Measurements from ENCODE around the gene RTEL1. TPM values are rescaled to one million over a fixed set of nuclear protein-coding genes. Genes with fewer than 3 reads are reported as not detected.

Gene RTEL1
- total RNA-seq, 1 donor from 2014 or later = 20.4 TPM

DNA sequence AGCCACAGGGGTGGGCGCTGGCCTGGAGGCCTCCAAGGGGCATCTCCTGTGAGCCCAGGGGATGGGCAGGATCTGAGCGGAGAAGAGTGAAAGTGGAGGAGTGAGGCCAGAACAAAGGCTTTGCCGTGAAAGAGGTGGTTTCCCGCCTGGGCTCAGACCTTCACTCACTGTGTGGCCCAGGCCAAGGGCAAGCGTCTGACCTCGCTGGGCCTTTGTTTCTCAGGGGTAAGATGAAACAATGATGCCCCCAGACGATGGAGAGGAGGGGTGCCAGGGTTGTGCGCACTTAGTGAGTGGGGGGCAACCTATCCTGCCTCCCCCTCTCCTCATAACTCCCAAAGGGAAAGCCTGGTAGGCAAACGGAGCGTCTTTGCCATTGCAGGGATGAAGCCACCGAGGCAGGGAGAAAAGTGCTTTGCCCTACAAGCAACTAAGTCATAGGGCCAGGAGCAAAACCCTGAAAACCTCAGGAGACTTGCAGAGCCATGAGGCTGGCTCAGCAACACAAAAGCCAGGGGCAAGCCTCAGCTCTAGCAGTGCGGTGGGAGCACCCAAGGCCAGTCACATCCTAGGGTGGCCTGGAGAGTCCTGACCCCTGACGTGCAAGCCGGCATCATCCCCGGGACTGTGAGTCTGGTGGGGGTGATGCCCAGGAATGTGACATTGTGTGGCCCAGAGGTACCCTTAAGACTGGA, 4.0 kb upstream of the RTEL1 start:
- TF ChIP-seq, protein P1, sequence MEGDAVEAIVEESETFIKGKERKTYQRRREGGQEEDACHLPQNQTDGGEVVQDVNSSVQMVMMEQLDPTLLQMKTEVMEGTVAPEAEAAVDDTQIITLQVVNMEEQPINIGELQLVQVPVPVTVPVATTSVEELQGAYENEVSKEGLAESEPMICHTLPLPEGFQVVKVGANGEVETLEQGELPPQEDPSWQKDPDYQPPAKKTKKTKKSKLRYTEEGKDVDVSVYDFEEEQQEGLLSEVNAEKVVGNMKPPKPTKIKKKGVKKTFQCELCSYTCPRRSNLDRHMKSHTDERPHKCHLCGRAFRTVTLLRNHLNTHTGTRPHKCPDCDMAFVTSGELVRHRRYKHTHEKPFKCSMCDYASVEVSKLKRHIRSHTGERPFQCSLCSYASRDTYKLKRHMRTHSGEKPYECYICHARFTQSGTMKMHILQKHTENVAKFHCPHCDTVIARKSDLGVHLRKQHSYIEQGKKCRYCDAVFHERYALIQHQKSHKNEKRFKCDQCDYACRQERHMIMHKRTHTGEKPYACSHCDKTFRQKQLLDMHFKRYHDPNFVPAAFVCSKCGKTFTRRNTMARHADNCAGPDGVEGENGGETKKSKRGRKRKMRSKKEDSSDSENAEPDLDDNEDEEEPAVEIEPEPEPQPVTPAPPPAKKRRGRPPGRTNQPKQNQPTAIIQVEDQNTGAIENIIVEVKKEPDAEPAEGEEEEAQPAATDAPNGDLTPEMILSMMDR (IDR thresholded peaks at IDR 0.05) = no peak
- Mint-ChIP-seq H3K4me3 (ENCODE audit: unreplicated experiment) (peak overlapping the region; percentile 22), H3K27me3 (ENCODE audit: low read depth) (no peaks in the 10 kb centered on the region), H3K9me3 (ENCODE audit: low read depth) (no peaks in the 10 kb centered on the region), H3K27ac (ENCODE audit: unreplicated experiment) (no peak overlapping the region), H3K36me3 (ENCODE audit: low read depth) (no peaks in the 10 kb centered on the region), H3K4me1 (ENCODE audit: low read depth) (peaks cover 16% of the 10 kb centered on the region)
- no peak for DNase-seq (ENCODE audit: low spot score)

DNA sequence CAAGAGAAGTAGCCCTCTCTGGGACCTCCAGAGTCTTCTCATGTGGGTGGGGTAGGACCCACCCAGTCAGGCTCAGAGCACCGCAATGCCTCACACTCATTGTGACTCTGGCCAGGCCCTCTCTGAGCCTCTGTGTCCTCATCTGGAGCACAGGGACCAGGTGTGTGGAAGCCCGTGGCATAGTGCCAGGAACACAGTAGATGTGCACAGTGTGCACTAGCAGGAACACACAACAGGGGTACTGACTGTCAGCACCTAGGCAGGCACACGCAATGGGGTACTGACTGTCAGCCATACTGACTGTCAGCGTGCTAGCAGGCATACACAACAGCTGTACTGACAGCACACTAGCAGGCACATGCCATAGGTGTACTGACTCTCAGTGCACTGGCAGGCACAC, 2.9 kb upstream of the RTEL1 start:
- H3K4me3 Mint-ChIP-seq (ENCODE audit: unreplicated experiment) = no peak overlapping the region
- H3K36me3 Mint-ChIP-seq (ENCODE audit: low read depth) = no peaks in the 10 kb centered on the region
- no peaks in the 10 kb centered on the region for H3K9me3 Mint-ChIP-seq (ENCODE audit: low read depth)
- H3K4me1 Mint-ChIP-seq (ENCODE audit: low read depth) = peaks cover 24% of the 10 kb centered on the region
- TF ChIP-seq, protein P1 (IDR thresholded peaks at IDR 0.05) = no peak
- no peak for DNase-seq (ENCODE audit: low spot score)
- H3K27me3 Mint-ChIP-seq (ENCODE audit: low read depth) = no peaks in the 10 kb centered on the region
- H3K27ac Mint-ChIP-seq (ENCODE audit: unreplicated experiment) = no peak overlapping the region

DNA sequence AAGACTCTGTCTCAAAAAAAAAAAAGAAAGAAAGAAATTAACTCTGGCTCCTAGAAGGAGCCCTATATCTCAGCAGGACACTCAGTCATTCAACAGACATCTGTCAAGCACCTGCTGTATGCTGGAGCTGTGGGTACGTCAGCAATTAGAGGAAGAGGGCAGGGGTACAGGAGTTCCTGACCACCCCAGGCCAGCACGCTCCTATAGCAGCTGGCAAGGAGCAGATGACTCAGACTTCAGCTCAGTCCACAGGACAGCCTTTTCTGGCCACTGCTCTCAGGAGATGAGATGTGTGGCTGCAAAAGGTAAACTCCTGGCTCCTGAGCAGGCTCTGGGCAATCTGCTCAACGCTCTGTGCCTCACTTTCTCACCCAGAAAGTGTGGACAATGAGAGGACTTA, 1.7 kb upstream of the RTEL1 start:
- no peak overlapping the region for H3K4me3 Mint-ChIP-seq (ENCODE audit: unreplicated experiment)
- no peaks in the 10 kb centered on the region for H3K27me3 Mint-ChIP-seq (ENCODE audit: low read depth)
- TF ChIP-seq, protein P1 (IDR thresholded peaks at IDR 0.05) = no peak
- H3K36me3 Mint-ChIP-seq (ENCODE audit: low read depth) = peaks cover 1% of the 10 kb centered on the region
- no peak for DNase-seq (ENCODE audit: low spot score)
- peaks cover 24% of the 10 kb centered on the region for H3K4me1 Mint-ChIP-seq (ENCODE audit: low read depth)
- H3K9me3 Mint-ChIP-seq (ENCODE audit: low read depth) = no peaks in the 10 kb centered on the region
- H3K27ac Mint-ChIP-seq (ENCODE audit: unreplicated experiment) = no peak overlapping the region

DNA sequence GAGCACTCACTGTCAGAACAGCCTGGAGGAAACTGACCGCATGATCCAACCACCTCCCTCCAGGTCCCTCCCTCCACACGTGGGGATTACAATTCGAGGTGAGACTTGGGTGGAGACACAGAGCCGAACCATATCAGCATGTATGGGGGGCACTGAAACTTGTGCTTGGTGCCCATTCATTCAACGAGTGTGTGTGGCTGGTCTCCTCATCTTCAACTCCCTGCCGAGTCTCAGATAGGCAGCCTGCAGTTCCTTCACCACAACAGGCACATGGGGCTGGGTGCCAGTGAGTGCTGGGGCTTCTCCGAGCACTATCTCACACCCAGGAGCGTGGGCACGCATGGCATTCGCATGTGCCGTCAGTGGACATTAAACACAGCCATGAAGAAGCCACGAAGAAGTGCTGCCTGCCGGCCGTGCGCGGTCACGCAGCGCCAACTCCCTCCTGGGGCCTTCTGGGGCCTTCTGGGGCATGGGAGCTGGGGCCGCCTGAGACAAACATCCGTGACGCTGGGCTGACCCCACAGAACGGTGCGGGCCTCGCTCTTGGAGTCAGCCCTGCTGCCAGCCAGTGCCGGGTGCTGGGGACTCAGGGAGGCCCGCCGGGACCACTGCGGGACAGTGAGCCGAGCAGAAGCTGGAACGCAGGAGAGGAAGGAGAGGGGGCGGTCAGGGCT, 714 bp upstream of the RTEL1 start:
- Mint-ChIP-seq H3K27ac (ENCODE audit: unreplicated experiment) (peak overlapping the region; percentile 65), H3K27me3 (ENCODE audit: low read depth) (no peaks in the 10 kb centered on the region), H3K4me3 (ENCODE audit: unreplicated experiment) (peak overlapping the region; percentile 97), H3K9me3 (ENCODE audit: low read depth) (no peaks in the 10 kb centered on the region), H3K4me1 (ENCODE audit: low read depth) (peaks cover 20% of the 10 kb centered on the region), H3K36me3 (ENCODE audit: low read depth) (peaks cover 4% of the 10 kb centered on the region)
- TF ChIP-seq, protein P1 (IDR thresholded peaks at IDR 0.05) = no peak
- DNase-seq (ENCODE audit: low spot score) = peak; percentile 77

DNA sequence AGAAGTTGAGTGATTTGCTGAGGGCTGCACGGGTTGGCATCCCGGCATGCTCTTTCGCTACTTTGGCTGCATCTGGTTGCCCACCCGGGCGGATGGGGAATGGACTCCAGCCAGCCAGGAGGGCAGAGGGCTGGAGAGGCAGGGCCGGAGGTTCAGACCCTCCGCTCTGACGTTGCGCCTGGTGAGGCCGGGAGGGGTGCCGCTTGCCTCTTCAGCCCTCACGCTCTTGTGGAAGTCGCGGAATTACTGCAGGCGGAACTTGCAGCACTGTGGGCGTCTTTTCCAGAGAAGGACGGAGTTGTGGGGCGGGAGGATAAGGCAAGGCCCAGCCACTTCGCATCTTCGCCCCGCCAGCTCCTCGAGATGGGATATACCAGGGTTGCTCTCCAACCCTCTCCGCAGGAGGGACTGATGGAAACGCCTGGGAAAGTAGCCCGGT, 656 bp downstream of the RTEL1 start:
- TF ChIP-seq, protein P1 (IDR thresholded peaks at IDR 0.05) = no peak
- Mint-ChIP-seq H3K27me3 (ENCODE audit: low read depth) (no peaks in the 10 kb centered on the region), H3K9me3 (ENCODE audit: low read depth) (no peaks in the 10 kb centered on the region), H3K27ac (ENCODE audit: unreplicated experiment) (peak overlapping the region; percentile 95), H3K36me3 (ENCODE audit: low read depth) (peaks cover 4% of the 10 kb centered on the region), H3K4me3 (ENCODE audit: unreplicated experiment) (peak overlapping the region; percentile 97), H3K4me1 (ENCODE audit: low read depth) (peaks cover 20% of the 10 kb centered on the region)
- peak; percentile 70 for DNase-seq (ENCODE audit: low spot score)
